HG02571 (cell line): ENCODE results near the gene KMT2A.
"Not testable (repeated sequence)": the region's sequence is repeated elsewhere in the genome, so short reads cannot be mapped to it uniquely, and the experiment has no call there.

Experiments
- ATAC-seq: cut with Tn5 transposase; IDR thresholded peaks from one replicate; pipeline ENCODE4 v1.9.1; 2021; ENCODE audit warnings: mild to moderate bottlenecking, moderate library complexity; ENCODE audit not compliant: unreplicated experiment

Gene KMT2A

DNA sequence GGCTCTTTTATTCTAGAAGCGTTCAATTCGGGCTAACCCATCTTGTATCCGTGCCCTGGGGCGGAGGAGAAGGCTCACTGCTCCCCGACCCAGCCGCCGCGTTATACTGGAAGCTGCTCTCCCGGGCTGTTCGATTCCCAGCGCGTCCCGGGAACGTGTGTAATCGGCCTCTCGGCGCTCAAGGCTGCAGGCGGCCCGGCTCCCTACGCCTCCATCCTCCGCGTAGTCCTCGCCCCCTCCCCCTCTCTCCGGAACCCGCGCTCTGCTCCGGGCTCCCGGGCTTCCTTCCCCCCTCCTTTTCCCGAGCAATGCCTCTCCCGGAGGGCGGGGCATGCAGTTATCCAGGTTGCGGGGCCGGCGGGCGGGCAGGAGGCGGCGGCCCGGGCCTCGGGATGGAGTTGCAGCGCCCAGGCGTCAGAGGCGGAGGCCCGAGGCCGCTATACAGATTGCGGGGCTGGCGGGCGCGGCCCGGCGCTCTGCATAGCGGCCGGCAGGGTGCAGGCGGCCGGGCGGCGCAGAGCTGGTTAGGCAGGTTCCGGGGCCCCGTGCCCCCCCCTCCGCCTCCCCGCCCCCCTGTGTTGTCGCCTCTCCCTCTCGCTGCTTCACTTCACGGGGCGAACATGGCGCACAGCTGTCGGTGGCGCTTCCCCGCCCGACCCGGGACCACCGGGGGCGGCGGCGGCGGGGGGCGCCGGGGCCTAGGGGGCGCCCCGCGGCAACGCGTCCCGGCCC, at the start of gene KMT2A:
Gene KMT2A (plus strand): TSS at position 600 of the 732 bp plus-strand sequence. CDS start 21 bp downstream, at position 621.
- ATAC-seq = peak; percentile 49

DNA sequence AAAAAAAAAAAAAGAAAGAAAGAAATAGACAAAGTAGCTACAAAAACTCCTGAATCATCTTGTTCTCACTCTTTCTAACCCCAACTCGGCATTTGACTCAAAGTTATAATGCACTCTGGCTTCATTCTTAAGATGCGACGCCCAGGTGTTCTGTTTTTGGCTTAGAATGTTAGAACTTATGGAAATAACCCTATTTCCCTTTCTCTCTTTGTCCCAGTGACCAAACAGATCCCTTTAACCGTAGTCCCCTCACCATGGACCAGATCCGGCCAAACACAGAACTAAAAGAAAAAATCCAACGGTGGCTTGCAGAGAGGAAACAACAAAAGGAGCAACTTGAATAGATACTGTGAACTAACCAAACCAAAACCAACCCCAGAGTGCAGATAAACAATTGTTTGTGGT, 40.2 kb upstream of the KMT2A start:
- ATAC-seq = no peak

DNA sequence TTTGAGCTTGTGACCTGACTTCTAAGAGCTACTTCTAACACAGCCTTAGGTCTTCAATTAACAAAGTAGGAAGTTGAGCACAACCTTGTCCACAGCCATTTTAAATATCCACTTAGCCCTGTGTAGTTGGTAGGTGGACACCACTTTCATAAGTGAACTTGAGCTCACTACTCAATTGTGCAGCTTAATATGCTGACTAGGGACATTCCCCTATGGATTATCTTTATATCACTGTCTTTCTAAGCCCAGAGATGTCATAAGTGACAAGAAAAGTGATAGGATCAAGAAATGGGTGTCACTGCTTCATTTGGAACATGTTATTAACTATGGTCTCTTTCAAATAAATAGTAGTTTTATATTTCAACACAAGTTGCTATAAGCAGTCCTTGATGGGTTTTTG, 38.8 kb upstream of the KMT2A start:
- ATAC-seq = no peak

DNA sequence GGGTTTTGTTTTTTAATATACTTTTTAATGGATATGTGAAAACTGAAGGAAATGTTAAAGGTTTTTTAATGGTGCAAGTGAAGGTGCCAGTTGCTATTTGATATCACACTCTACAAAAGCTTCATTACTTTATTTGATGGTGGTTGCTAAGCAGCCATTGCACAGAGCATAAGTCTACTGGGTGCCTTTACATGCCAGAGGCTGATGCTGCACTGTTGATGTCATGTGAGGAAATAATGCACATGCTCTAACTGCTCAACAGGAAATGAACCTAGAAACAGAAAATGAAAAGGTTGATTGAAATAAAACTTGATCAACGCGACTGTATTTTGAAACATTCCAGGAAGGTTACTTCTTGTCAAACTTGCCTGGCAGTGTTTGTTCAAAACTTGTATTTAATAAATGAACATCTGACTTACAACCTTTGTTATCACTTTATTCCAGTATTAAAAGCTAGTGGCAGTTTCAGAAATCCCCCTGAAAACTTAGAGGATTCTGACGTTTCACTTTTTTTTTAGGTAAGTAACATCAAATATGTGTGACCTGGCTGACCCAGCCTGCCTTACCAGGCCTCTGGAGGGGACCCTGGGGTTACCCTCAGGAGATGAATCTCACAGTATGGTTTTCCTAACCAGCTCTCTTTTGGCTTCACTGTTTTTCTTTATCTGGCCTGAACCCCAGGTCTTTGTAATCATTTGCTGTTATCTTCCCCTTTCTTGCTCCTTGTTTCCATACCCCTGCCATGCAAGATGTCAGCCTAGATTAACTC, 37.3 kb upstream of the KMT2A start:
- no peak for ATAC-seq

DNA sequence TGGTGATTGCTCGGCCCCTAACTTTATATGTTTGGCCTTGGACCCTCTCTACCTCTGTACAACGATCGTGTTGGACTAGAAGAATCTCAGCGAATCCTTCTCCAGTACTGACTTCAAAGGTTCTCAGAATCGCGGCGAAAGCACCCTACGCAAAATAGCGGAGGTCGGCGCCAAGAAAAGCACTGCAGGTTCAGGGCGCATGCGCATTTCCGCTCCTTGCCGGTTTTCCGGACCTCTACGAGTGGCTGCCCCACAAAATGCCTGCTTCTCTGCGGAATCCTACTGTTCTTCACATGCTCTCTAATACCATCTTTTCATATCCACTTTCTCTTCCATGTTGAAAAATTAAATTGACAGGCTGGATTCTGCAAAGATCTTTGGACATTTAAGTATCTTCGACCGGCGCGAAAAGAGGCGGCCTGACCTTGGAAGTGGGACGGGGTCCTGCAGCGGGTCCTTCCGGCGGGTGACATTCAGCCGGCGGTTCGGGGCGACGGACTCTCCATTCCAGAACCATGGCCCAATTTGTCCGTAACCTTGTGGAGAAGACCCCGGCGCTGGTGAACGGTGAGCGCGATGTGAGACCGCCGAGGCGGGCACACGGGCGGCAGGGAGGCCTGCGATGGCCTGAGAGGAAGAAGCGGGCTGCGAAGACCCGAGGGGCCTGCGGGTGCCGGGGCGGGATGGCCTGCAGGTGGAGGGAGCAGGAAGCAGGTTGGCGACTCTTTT, 35.0 kb upstream of the KMT2A start, which contains the start of gene ATP5MG:
Gene ATP5MG (plus strand): TSS at position 456 of the 729 bp plus-strand sequence. CDS start 60 bp downstream, at position 516.
- ATAC-seq = peak; percentile 58

DNA sequence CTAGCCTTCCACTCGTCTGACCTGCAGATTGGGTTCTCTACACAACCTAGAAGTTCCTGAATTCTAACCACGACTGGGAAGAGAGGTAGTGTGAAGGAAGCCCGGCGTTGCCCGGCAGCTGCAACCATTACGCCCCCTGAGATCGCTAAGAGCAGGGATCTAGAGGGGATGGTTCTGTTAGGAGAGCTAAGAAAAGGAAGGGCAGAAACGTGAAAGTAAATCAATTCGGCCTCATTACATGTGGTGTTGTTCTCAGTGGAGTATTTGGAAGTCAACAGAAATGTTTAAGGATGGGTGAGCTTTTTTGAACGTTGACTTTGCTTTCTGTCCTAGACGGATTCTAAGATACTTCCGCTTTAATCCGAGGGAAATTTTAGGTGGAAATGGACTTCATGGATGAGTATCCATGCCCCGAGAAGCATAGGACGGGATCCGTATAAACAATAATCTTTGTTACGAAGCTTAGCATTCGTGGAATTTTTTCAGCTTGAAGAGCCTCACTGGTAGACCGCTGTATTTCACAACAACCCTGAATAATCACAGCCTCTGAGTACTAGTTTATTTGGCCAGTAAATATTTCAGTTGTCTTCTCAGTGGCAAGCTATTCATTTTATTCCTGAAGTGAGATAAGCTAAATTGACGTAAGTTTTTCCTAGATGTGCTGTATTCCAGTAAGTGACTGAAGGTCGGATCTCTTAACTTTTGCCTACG, 34.3 kb upstream of the KMT2A start:
- ATAC-seq = no peak

DNA sequence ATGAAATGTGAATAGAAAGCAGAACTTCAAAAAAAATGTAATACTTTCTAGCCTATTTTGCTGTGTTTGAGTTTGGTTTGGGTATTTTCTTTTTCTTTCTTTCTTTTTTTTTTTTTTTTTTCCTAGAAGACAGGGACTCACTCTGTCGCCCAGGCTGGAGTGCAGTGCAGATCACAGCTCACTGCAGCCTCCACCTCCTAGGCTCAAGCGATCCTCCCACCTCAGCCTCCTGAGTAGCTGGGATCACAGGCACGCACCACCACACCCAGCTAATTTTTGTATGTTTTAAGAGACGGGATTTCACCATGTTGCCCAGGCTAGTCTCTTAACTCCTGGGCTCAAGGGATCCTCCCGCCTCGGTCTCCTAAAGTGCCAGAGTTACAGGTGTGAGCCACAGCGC, 33.7 kb upstream of the KMT2A start:
- ATAC-seq = not testable (repeated sequence)

DNA sequence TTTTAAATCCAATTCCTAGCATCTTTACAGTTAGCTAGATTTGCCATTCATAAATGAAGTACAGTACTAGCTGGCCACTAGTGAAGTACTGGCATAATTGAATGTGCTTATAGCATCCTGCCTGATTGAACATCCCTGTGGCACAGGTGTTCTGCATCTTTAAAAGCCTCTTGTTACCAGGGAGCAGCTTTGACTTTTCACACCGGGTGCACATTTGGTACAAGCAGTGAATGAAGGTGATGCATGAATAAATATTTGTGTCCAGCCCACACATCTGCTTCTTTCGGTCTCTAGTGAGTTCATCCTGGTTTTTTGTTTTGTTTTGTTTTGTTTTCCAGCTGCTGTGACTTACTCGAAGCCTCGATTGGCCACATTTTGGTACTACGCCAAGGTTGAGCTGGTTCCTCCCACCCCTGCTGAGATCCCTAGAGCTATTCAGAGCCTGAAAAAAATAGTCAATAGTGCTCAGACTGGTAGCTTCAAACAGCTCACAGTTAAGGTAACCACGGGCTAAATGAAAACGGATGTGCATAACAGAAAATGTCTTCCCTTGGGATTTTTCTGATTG, 29.6 kb upstream of the KMT2A start:
- ATAC-seq = no peak

DNA sequence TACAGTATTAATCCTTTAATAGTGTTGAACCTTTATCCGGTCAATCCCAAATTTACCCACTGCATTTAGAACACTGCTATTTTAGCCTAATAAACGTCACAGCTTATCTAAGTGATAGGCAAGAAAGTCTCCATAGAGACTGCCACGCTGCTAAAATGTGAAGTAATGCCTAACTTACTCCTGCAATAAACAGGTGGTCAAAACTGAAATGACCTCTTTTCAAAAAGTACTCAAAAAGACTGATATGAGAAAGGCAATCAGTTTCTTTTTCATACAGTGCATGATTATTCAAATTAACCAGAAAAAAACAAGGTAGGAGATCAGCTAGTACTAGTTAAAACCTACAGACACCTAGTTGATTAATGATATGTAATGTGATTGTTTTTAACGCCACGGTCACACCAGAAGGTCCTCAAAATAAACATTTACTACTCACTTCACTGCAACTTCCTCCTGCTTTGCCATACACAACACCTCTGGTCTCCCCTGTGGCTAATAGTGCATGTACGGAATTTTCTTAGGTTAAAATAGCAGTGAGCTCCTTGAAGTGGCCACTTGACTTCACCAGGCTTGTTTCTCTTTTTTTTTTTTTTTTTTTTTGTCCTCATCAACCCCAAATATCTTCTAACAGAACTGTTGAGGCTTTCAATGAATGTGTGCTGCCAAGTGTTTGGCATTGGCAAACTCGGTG, 26.1 kb upstream of the KMT2A start:
- no peak for ATAC-seq

DNA sequence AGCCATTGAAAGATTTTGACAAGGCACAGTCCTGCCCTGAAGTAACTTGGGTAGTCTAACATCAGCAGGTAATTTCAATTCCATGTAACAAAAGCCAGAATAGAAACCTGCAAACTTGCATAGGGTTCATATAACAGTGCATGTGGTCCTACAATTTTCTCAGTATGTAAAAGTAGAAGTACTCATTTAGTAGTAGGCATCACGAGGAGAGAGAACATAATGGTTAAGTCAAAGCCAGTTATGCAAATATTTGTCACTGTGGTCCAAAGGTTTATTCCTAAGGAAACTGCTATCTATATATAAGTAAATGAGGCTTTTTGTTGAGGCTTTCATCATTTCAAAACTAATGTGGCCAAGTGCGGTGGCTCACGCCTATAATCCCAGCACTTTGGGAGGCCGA, 24.8 kb upstream of the KMT2A start:
- no peak for ATAC-seq

DNA sequence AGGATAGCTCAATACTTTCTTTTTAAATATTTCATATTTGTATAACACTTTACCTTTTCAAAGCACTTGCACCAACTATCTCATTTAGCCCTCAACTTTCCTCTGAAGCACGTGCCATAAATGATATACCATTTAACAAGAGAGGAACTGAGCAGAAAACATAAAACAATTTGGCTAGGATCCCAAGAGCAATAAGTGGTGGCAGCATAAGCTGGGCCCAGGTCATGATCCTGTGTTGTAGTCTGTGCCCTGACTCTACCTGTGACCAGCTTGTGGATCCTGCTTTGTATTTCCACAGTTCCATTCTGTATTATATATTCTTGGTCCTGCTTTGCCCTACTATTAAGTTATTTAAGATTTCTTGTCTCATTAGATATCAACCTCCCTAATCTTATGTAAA, 23.4 kb upstream of the KMT2A start:
- ATAC-seq = no peak

DNA sequence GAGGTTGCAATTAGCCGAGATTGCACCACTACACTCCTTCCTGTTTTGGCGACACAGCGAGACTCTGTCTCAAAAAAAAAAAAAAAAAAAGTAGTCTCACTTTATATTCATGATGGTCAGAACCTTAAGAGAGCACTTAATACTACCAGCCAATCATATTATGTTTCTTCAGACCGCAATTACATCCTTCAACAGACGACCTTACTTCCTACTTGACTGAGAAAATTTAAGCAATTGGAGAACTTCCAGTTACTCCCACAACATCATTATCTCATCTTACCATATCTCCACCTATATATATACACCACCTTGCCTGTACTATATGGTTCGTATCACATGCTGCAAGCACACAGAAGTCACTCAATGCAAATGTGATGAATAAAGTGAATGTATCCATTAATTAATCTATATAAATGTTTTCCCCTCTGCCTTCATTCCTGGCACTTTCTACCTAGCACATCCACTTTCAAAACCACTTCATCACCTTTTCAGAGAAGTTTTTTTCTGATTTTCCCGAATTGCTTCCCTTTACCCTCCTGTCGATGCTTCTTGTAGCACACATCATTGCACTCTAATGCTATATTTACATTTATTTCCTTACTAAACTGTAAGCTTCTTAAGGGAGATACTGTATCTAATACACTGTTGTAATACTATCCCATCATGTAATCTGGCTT, 21.1 kb upstream of the KMT2A start:
- no peak for ATAC-seq

DNA sequence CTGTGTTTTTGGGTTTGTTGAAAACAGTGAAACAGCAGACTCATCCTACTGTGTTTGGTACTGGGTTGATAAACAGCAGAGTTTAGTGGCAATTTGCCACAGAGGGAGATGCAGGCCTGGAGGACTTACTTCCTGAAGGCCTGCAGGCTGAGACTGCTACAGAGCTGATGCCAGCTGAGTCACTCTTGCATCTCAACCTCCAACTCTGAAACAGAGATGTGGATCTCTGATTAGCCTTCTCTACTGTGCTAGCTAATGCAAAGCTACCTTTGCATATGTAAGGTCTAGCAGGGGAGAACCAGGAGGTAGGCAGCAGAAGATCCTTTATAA, 20.6 kb upstream of the KMT2A start:
- ATAC-seq = no peak

DNA sequence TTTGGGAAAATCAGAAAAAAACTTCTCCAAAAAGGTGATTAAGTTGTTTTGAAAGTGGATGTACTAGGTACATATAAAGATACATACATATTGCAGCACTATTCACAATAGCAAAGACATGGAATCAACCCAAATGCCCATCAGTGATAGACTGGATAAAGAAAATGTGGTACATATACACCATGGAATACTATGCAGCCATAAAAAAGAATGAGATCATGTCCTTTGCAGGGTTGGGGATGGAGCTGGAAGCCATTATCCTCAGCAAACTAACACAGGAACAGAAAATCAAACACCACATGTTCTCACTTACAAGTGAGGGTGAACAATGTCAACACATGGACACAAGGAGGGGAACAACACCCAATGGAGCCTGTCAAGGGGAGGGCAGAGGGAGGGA, 19.4 kb upstream of the KMT2A start:
- not testable (repeated sequence) for ATAC-seq

DNA sequence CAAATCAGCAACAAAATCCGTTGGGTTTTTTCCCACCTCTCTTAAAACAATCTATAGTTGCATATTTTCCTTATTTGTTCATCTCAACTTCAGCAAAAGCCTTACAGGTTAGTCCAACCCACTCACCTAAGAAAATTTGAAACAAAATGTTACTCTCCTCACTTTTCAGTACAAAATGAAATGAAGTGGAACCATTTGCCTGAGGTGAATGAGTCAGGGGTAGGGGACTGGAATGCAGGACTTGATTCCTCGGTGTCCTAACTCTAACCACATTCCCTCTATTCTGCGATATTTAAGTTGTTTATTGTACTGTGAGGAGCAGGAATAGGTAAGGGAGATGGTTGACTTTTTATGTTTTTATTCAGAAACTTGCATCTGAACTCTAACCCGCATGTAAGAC, 18.5 kb upstream of the KMT2A start:
- ATAC-seq = no peak

DNA sequence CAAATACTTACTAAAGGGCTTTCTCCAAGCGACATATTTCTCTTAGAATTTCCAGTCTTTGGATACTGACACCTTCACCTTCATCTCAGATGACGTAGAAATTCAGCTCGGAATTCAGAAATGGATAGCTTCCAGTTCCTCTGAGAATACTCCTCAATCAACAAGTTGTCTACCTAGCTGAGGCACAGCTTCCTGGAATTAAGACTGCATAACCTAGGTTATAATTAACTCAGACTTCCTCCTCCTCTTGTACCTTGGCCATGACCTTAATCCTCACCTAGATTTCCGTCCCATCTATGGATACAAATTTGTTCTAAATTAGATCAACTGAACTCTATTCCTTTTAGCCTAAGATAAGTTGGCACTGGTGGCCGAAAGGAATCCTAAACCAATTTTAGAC, 17.5 kb upstream of the KMT2A start:
- no peak for ATAC-seq

DNA sequence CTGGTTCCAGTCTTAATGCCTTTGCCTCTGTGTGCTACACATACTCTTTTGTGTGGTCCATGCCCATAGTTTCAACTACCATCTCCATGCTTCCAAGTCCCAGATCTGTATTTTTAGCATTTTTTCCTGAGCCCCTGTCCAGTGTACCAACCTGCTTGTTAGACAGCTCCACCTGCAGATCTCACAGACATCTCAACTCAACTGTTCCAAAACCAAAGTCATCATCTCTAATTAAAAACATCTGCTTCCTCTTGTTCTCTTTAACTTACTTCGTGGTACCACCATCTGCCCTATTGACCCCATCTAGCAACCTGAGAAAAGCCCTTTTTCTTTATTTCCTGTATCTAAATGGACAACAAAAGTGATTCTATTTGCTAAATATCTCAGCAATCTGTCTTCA, 8.6 kb upstream of the KMT2A start:
- ATAC-seq = no peak

DNA sequence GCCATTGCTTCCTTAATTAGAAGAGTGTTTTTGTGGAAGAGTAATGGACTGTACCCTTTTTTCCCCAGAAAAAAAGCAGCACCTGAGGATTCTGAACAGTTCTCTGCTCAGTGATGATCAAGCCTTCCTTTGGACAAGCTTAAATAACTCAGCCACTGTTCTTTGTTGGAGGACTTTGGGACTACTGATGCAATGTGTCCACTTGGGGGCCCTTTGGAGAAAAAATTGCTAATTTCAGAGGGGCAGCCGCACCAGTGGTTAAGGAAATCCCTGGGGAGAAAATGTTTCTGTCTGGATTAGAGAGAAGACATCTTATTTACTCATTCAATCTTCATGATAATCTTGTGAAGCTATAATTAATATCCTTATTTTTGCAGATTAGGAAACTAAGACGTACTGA, 5.3 kb upstream of the KMT2A start:
- no peak for ATAC-seq

DNA sequence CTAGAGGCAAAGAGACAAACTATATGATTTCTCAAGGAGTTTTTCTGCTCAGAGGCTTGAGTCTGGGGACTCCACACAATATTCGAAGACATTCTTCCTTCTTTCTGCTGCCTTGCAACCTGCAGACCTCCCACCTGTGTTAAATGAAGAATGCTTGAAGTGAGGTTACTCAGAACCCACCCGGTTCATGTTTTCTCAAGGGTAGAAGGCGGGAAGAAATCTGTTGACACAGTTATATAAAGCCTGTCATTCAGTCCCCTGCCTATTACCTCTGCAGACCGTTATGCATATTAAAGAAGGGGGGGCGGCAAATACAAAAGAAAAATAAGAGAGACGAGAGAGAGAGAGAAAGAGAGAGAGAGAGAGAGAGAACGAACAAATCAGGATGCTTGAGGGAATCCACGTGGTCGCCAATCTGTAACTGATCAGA, 2.2 kb upstream of the KMT2A start:
- no peak for ATAC-seq
